Left hindlimb (tissue), 1 donor: ENCODE data around the gene CGB5.
"Not testable (repeated sequence)": the region's sequence is repeated elsewhere in the genome, so short reads cannot be mapped to it uniquely, and the experiment has no call there.

Source experiments
- DNase-seq: peaks from one replicate; pipeline ENCODE4 v3.0.0-alpha.2; 2018

Gene CGB5

GRCh38 chr19:49059053-49059452 lies 15.4 kb downstream of the CGB5 start:
- no peak for DNase-seq

DNA sequence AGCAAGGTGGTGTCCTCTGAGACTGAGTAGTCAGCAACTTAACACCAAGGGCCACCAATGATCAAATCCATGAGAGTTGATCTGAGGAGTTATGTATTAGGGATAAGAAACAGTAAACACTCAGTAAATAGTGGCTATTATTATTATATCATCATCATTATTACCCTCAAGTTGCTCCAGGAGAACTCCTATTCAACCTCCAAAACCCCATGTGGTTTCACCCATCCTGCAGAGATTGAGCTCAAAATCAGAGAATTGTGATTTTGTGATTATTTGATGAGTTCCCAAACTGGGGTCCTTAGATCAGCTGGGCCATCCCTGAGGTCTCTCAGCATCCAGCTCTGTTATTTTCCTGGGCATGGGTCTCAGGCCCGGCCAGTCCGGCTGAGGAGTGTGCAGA lies 17.4 kb downstream of the CGB5 start:
- no peak for DNase-seq

- DNase-seq, result no peak
Measured at GRCh38 chr19:49061445-49061844, 17.8 kb downstream of the CGB5 start.

- DNase-seq, result no peak
Measured at GRCh38 chr19:49064029-49064629, 20.5 kb downstream of the CGB5 start.

GRCh38 chr19:49064768-49065611 lies 21.3 kb downstream of the CGB5 start, which contains the start of gene NTF4:
Gene NTF4 (minus strand): TSS chr19:49064818. CDS start chr19:49061997, 2,821 bp downstream.
- DNase-seq, result peak; percentile 44

- no peak for DNase-seq
Measured at GRCh38 chr19:49065905-49066512, 22.4 kb downstream of the CGB5 start.

DNA sequence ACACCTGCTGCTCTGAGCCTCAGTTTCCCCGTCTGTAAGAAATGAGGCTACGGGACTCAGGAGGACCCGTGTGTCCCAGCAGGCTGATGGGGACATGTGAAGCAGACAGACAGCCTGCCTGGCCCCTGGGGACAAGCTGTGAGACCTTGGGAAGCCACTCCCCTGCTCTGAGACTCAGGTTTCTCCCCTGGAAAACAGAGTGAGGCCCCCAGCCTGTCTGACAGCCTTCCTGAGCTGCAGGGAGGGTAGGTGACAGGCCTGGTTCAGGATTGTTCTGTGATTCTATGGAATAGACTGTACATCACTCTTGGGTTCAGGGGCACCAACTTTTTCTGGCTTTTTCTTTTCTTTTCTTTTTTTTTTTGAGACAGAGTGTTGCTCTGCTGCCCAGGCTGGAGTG lies 23.9 kb downstream of the CGB5 start:
- DNase-seq, result no peak

DNA sequence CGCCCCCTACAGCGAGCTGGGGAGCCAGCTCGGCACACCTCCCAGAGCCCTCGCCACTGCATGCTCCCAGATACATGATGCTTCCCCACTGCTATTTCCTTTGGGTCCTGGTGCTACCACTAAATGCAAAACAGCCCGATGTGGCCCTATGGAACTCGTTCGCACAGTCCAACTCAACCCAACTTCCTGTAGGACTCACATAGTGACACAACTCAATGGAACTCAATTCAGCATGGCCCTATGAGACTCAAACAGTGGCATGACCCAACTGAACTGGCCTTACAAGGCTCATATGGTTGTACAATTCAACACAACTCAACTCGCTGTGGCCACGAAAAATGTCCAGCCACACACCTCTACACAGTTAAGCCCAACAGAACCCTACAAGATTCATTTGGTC lies 25.4 kb downstream of the CGB5 start:
- DNase-seq, result no peak

DNA sequence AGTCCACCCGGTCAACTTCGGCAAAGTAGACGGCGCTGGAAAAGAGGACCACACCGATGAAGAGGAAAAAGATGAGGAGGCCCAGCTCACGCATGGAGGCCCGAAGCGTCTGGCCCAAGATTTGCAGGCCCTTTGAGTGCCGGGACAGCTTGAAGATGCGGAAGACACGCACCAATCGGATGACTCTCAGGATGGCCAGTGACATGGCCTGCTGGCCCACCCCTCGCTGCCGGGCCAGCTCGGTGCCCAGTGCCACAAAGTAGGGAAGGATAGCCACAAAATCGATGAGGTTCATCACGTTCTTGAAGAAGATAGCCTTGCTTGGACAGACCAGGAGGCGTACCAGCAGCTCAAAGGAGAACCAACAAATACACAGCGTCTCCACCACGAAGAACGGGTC lies 26.8 kb downstream of the CGB5 start:
- DNase-seq, result no peak

- DNase-seq, result no peak
Measured at GRCh38 chr19:49071860-49072547, 28.4 kb downstream of the CGB5 start.

DNA sequence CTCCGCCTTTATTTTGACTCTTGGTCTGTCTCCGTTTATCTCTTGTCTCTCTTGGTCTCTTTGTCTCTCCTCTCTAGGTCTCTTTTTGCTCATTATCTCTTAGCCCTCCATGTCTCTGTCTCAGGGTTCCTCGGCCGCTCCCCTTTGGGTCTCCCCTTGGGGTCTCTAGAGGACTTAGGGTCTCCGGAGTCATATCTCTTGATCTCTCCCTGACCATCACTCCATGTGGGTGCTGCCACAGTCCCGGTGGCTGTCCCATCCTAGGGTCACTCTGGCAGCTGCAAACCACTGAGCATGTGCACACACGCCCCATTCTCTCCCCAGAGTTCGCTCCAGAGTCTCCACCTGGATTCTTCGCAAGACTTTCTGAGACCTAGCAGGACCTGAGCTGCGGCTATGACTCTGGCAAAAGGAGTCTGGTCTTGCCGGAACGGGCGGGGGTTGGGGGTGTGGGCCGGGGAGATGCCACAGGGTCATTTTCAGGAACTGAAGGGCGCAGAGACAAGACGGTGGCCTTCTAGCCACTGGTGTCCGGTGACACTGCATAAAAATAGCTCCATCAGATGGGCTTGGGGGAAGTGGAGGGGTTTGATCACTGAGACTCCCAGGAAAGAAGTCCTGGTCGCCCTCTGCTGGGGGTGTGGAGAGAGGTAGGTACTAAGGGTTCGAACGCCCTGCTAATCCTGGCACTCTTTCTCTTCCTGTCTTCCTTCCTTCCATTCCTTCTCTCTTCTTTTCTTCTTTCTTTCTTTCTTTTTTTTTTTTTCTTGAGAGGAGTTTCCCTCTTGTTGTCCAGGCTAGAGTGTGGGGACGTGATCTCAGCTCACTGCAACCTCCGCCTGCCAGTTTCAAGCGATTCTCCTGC lies 30.1 kb downstream of the CGB5 start:
- DNase-seq, result no peak

DNA sequence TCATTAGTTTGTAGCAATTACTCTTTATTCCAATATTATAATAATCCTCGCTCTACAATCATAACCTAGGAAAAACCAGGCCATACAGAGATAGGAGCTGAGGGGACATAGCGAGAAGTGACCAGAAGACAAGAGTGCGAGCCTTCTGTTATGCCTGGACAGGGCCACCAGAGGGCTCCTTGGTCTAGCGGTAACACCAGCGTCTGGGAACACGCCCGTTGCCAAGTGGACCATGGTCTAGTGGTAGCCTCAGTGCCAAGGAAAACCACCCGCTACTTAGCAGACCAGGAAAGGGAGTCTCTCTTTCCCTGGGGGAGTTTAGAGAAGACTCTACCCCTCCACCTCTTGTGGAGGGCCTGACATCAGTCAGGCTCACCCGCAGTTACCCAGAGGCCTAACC lies 31.2 kb downstream of the CGB5 start:
- DNase-seq, result not testable (repeated sequence)

- no peak for DNase-seq
Measured at GRCh38 chr19:49080392-49080791, 36.7 kb downstream of the CGB5 start.

DNA sequence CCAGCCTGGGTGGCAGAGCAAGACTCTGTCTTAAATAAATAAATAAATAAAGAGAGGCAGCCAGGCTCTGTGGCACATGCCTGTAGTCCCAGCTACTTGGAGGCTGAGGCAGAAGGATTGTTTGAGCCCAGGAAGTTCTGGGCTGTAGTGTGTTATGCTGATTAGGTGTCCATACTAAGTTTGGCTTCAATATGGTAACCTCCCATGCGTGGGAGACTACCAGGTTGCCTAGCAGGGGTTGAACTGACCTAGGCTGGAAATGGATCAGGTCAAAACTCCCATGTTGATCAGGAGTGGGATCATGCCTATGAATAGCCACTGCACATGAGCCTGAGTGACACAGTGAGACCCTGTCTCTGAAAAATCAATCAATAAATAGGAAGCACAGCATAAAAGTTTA lies 37.6 kb downstream of the CGB5 start:
- DNase-seq, result no peak

DNA sequence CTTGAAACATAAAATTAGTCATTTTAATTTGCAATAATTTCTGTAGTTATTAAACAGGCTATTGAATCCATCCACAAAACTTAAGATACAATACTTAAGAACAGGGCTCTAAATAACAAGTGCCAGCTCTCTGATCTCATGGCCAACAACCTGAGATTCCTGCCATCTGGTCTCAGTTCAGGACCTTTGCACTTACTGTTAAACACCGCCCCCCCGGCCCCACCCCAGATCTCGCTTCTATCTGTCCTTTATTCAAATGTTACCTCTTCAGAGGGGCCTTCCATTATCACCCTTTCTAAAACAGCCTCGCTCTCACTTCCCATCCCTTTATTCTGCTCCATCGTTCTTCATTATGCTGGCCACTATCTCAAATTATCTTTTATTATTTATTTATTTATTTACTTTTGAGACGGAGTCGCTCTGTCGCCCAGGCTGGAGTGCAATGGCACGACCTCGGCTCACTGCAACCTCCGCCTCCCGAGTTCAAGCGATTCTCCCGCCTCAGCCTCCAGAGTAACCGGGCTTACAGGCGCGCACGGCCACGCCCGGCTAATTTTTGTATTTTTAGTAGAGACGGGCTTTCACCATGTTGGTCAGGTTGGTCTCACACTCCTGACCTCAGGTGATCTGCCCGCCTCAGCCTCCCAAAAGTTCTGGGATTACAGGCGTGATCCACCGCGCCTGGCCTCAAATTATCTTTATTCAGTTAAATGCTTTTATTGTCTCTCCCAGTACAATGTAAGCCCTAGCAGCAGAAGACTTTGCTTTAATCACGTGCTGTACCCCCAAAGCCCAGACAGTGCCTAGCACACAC lies 40.8 kb downstream of the CGB5 start:
- DNase-seq, result no peak

GRCh38 chr19:49085020-49085867 lies 41.6 kb downstream of the CGB5 start, which contains the start of gene SNRNP70:
Gene SNRNP70 (plus strand): TSS chr19:49085451. CDS start chr19:49086415, 964 bp downstream.
- peak; percentile 99 for DNase-seq

GRCh38 chr19:49085868-49086232 lies 42.2 kb downstream of the CGB5 start:
- no peak for DNase-seq

DNA sequence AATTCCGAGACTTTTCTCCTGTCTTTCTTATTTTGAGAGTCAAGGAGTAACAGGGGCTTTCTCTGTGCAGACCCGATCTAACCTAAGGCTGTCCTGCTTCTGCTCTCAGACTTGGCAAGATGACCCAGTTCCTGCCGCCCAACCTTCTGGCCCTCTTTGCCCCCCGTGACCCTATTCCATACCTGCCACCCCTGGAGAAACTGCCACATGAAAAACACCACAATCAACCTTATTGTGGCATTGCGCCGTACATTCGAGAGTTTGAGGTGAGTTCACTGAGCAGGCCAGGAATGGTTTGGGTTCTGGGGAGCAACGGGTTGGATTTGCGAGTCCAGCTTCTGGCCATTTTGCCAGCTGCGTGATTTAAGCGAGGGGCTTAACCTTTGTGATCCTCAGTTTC lies 42.6 kb downstream of the CGB5 start:
- no peak for DNase-seq

DNA sequence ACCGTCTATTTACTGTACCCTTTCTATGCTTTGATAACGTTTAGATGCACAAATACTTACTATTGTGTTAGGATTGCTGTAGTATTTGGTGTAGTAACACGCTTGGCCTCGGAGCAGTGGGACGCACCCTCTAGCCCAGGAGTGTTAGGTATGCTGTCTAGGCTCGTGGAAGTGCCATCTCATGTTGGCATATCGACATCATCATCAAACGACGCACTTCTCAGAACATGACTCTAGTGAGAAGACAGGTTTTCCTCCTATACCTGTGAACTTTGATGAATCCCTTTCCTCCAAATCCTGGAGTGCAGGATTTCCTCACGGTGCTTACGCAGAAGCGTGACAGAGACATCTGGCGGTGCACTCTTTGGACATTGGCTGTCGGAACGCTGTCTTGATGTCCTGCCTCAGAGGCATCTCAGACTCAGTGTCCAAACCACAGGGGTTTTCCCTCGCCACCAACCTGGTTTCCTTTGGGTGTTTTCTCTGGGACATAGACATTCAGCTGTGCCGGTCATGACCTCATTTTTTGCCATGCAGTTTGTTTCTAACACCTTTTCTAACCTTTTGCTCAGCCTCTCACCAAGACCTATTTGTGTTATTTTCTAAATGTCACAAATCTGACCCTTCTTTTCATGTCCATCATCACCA lies 47.9 kb downstream of the CGB5 start:
- DNase-seq, result no peak

DNA sequence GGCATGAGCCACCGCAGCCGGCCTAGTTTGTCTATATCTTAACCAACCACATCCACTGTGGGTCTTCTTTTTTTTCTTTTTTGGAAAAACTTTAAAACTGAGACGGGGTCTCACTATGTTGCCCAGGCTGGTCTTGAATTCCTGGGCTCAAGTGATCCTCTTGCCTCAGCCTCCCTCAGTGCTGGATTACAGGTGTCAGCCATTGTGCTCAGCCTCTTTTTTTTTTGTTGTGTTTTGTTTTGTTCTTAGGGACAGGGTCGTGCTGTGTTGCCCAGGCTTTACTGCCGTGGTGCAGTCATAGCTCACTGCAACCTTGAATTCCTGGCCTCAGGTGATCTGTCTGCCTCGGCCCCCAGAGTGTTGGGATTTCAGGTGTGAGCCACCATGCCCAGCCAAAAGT lies 49.0 kb downstream of the CGB5 start:
- no peak for DNase-seq
